Measurements from ENCODE around the gene VPS29.
A peak's percentile ranks its signal among the peaks of the same experiment; 100 is the strongest.

VPS29 gene

GRCh38 chr12:110501399-110501751 is 536 bp downstream of the VPS29 start:
- no peak for TF ChIP-seq NFIC (IDR thresholded peaks at IDR 0.05)
- peak; percentile 38; the same call in 1 of the 2 replicates for TF ChIP-seq MAX (IDR thresholded peaks at IDR 0.05)

GRCh38 chr12:110498984-110499706 is 2.8 kb downstream of the VPS29 start:
- no peak for TF ChIP-seq ZBTB7A (IDR thresholded peaks at IDR 0.05; ENCODE audit: low read depth)
- TF ChIP-seq CEBPB (IDR thresholded peaks at IDR 0.05): no peak
- no peak for TF ChIP-seq TEAD4 (IDR thresholded peaks at IDR 0.05)
- TF ChIP-seq, protein P1, sequence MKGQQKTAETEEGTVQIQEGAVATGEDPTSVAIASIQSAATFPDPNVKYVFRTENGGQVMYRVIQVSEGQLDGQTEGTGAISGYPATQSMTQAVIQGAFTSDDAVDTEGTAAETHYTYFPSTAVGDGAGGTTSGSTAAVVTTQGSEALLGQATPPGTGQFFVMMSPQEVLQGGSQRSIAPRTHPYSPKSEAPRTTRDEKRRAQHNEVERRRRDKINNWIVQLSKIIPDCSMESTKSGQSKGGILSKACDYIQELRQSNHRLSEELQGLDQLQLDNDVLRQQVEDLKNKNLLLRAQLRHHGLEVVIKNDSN (IDR thresholded peaks at IDR 0.05): no peak
- no peak for TF ChIP-seq EP300 (IDR thresholded peaks at IDR 0.05; ENCODE audit: borderline replicate concordance)
- no peak for TF ChIP-seq REST (IDR thresholded peaks at IDR 0.05; ENCODE audit: low read depth)
- TF ChIP-seq NFIC (IDR thresholded peaks at IDR 0.05): no peak
- no peak for TF ChIP-seq FOXM1 (IDR thresholded peaks at IDR 0.05; ENCODE audit: borderline replicate concordance, low read depth)
- TF ChIP-seq RAD21 (IDR thresholded peaks at IDR 0.05; ENCODE audit: low read depth): no peak
- TF ChIP-seq TCF12 (IDR thresholded peaks at IDR 0.05; ENCODE audit: low read depth): no peak
- TF ChIP-seq EGR1 (IDR thresholded peaks at IDR 0.05): no peak

DNA sequence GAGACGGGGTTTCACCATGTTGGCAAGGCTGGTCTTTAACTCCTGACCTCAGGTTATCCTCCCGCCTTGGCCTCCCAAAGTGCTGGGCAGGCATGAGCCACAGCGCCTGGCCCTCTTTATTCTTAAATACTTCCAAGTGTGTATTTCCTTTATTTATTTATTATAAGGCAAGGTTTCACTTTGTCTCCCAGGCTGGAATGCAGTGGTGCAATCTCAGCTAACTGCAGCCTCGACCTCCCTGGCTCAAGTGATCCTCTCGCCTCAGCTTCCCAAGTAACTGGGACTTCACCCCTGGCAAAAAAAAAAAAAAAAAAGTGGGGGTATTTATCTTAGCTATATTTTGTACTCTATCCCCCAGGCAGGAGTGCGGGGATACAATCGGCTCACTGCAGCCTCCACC is 26.5 kb downstream of the VPS29 start:
- TF ChIP-seq TEAD4 (IDR thresholded peaks at IDR 0.05): no peak
- no peak for TF ChIP-seq EGR1 (IDR thresholded peaks at IDR 0.05)
- no peak for TF ChIP-seq YY1 (IDR thresholded peaks at IDR 0.05; ENCODE audit: low read depth)
- no peak for TF ChIP-seq RAD21 (IDR thresholded peaks at IDR 0.05; ENCODE audit: low read depth)
- TF ChIP-seq, protein P1 (IDR thresholded peaks at IDR 0.05): no peak
- TF ChIP-seq ZBTB7A (IDR thresholded peaks at IDR 0.05; ENCODE audit: low read depth): no peak
- TF ChIP-seq TAF1 (IDR thresholded peaks at IDR 0.05; ENCODE audit: low read depth): no peak
- TF ChIP-seq MAX (IDR thresholded peaks at IDR 0.05): no peak
- no peak for TF ChIP-seq REST (IDR thresholded peaks at IDR 0.05; ENCODE audit: low read depth)
- no peak for TF ChIP-seq EP300 (IDR thresholded peaks at IDR 0.05; ENCODE audit: borderline replicate concordance)
- TF ChIP-seq TCF12 (IDR thresholded peaks at IDR 0.05; ENCODE audit: low read depth): no peak

- no peak for TF ChIP-seq CEBPB (IDR thresholded peaks at IDR 0.05)
- peak; percentile 80 for TF ChIP-seq YY1 (IDR thresholded peaks at IDR 0.05; ENCODE audit: low read depth)
- TF ChIP-seq TEAD4 (IDR thresholded peaks at IDR 0.05): peak; percentile 9; the same call in 1 of the 2 replicates
- peak; percentile 41 for TF ChIP-seq TCF12 (IDR thresholded peaks at IDR 0.05; ENCODE audit: low read depth)
- TF ChIP-seq NFIC (IDR thresholded peaks at IDR 0.05): 0 out of 2 replicates have a peak, but pooled peaks have one; percentile 16
- TF ChIP-seq, protein P1 (IDR thresholded peaks at IDR 0.05): peak; percentile 47
- peak; percentile 75 for TF ChIP-seq TAF1 (IDR thresholded peaks at IDR 0.05; ENCODE audit: low read depth)
- TF ChIP-seq ZBTB7A (IDR thresholded peaks at IDR 0.05; ENCODE audit: low read depth): no peak
- TF ChIP-seq MAX (IDR thresholded peaks at IDR 0.05): peak; percentile 93
- peak; percentile 58; the same call in 1 of the 2 replicates for TF ChIP-seq EGR1 (IDR thresholded peaks at IDR 0.05)
These were observed 33.5 kb downstream of the VPS29 start, which contains the start of the genes FAM216A and GPN3 for GRCh38 chr12:110468214-110469048. TSS of gene FAM216A (plus strand) at chr12:110468845. CDS start at chr12:110468876, 31 bp downstream. TSS of gene GPN3 (minus strand) at chr12:110468257. CDS start at chr12:110468203, 54 bp downstream.

- TF ChIP-seq FOXM1 (IDR thresholded peaks at IDR 0.05; ENCODE audit: borderline replicate concordance, low read depth) (no peak), TEAD4 (IDR thresholded peaks at IDR 0.05) (peak; percentile 62; the same call in 1 of the 2 replicates), TCF12 (IDR thresholded peaks at IDR 0.05; ENCODE audit: low read depth) (no peak), REST (IDR thresholded peaks at IDR 0.05; ENCODE audit: low read depth) (no peak), TAF1 (IDR thresholded peaks at IDR 0.05; ENCODE audit: low read depth) (no peak)
These were observed 34.1 kb downstream of the VPS29 start for GRCh38 chr12:110467847-110468213.

Data from Ishikawa (cell line).